ENCODE measurements around the gene IQSEC3.
"Not testable (repeated sequence)": the region's sequence is repeated elsewhere in the genome, so short reads cannot be mapped to it uniquely, and the experiment has no call there.

IQSEC3 gene

GRCh38 chr12:66428-66781, at the start of gene IQSEC3:
TSS of gene IQSEC3 (plus strand) at chr12:66767. CDS start at chr12:66883, 116 bp downstream.
- not testable (repeated sequence) for H3K36me3 ChIP-seq (ENCODE audit: low read depth); DNase-seq (ENCODE audit: low spot score); ATAC-seq (ENCODE audit: low read depth); H3K4me3 ChIP-seq (ENCODE audit: severe bottlenecking); H3K4me1 ChIP-seq (ENCODE audit: insufficient read depth, poor library complexity, severe bottlenecking); H3K27me3 ChIP-seq (ENCODE audit: insufficient read depth, poor library complexity, severe bottlenecking); H3K9me3 ChIP-seq (ENCODE audit: severe bottlenecking); H3K27ac ChIP-seq (ENCODE audit: poor library complexity, severe bottlenecking)

DNA sequence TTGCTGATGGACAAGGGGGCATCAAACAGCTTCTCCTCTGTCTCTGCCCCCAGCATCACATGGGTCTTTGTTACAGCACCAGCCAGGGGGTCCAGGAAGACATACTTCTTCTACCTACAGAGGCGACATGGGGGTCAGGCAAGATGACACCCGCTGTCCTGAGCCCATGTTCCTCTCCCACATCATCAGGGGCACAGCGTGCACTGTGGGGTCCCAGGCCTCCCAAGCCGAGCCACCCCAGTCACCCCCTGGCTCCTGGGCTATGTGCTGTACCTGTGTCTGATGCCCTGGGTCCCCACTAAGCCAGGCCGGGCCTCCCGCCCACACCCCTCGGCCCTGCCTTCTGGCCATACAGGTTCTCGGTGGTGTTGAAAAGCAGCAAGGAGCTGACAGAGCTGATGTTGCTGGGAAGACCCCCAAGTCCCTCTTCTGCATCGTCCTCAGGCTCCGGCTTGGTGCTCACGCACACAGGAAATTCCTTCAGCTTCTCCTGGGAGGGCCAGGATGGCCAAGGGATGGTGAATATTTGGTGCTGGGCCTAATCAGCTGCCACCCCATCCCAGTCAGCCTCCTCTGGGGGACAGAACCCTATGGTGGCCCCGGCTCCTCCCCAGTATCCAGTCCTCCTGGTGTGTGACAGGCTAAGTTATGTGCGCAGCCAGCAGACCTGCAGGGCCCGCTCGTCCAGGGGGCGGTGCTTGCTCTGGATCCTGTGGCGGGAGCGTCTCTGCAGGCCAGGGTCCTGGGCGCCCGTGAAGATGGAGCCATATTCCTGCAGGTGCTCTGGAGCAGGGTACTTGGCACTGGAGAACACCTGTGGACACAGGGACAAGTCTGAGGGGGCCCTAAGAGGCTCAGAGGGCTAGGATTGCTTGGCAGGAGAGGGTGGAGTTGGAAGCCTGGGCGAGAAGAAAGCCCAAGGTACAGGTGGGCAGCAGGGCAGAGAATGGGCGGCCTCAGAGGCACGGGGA, 48.9 kb upstream of the IQSEC3 start:
- not testable (repeated sequence) for H3K27ac ChIP-seq (ENCODE audit: poor library complexity, severe bottlenecking); H3K9me3 ChIP-seq (ENCODE audit: severe bottlenecking); H3K4me1 ChIP-seq (ENCODE audit: insufficient read depth, poor library complexity, severe bottlenecking); H3K27me3 ChIP-seq (ENCODE audit: insufficient read depth, poor library complexity, severe bottlenecking); ATAC-seq (ENCODE audit: low read depth); H3K4me3 ChIP-seq (ENCODE audit: severe bottlenecking)
- H3K36me3 ChIP-seq (ENCODE audit: low read depth), result peaks cover 24% of the 10 kb centered on the region
- DNase-seq (ENCODE audit: low spot score), result peak; percentile 42

GRCh38 chr12:18821-19567, 47.6 kb upstream of the IQSEC3 start:
- H3K36me3 ChIP-seq (ENCODE audit: low read depth), result peaks cover 27% of the 10 kb centered on the region
- DNase-seq (ENCODE audit: low spot score), result peak; percentile 49
- not testable (repeated sequence) for H3K27ac ChIP-seq (ENCODE audit: poor library complexity, severe bottlenecking); H3K27me3 ChIP-seq (ENCODE audit: insufficient read depth, poor library complexity, severe bottlenecking); H3K4me3 ChIP-seq (ENCODE audit: severe bottlenecking); H3K4me1 ChIP-seq (ENCODE audit: insufficient read depth, poor library complexity, severe bottlenecking); H3K9me3 ChIP-seq (ENCODE audit: severe bottlenecking); ATAC-seq (ENCODE audit: low read depth)

GRCh38 chr12:19906-20305, 46.7 kb upstream of the IQSEC3 start:
- H3K4me3 ChIP-seq (ENCODE audit: severe bottlenecking); H3K4me1 ChIP-seq (ENCODE audit: insufficient read depth, poor library complexity, severe bottlenecking); H3K27me3 ChIP-seq (ENCODE audit: insufficient read depth, poor library complexity, severe bottlenecking); H3K9me3 ChIP-seq (ENCODE audit: severe bottlenecking); ATAC-seq (ENCODE audit: low read depth); H3K27ac ChIP-seq (ENCODE audit: poor library complexity, severe bottlenecking): not testable (repeated sequence)
- peak; percentile 34 for DNase-seq (ENCODE audit: low spot score)
- H3K36me3 ChIP-seq (ENCODE audit: low read depth), result peaks cover 24% of the 10 kb centered on the region

- Histone ChIP-seq H3K36me3 (ENCODE audit: low read depth) (peaks cover 24% of the 10 kb centered on the region), H3K27me3 (ENCODE audit: insufficient read depth, poor library complexity, severe bottlenecking) (no peaks in the 10 kb centered on the region), H3K4me1 (ENCODE audit: insufficient read depth, poor library complexity, severe bottlenecking) (no peaks in the 10 kb centered on the region), H3K4me3 (ENCODE audit: severe bottlenecking) (no peak overlapping the region), H3K9me3 (ENCODE audit: severe bottlenecking) (no peaks in the 10 kb centered on the region), H3K27ac (ENCODE audit: poor library complexity, severe bottlenecking) (no peak overlapping the region)
- ATAC-seq (ENCODE audit: low read depth) (peak; percentile 31; the same call in 1 of the 3 replicates), DNase-seq (ENCODE audit: low spot score) (peak; percentile 39)
- TF ChIP-seq CTCF (IDR thresholded peaks at IDR 0.05; ENCODE audit: poor library complexity, severe bottlenecking), result no peak
Measured at GRCh38 chr12:20757-21156, 45.8 kb upstream of the IQSEC3 start.

GRCh38 chr12:21301-22189, 45.0 kb upstream of the IQSEC3 start:
- no peaks in the 10 kb centered on the region for H3K9me3 ChIP-seq (ENCODE audit: severe bottlenecking)
- H3K4me3 ChIP-seq (ENCODE audit: severe bottlenecking), result no peak overlapping the region
- DNase-seq (ENCODE audit: low spot score), result peak; percentile 74
- H3K36me3 ChIP-seq (ENCODE audit: low read depth), result peaks cover 24% of the 10 kb centered on the region
- ATAC-seq (ENCODE audit: low read depth), result peak; percentile 38
- H3K27me3 ChIP-seq (ENCODE audit: insufficient read depth, poor library complexity, severe bottlenecking), result no peaks in the 10 kb centered on the region
- no peaks in the 10 kb centered on the region for H3K4me1 ChIP-seq (ENCODE audit: insufficient read depth, poor library complexity, severe bottlenecking)
- no peak overlapping the region for H3K27ac ChIP-seq (ENCODE audit: poor library complexity, severe bottlenecking)
- no peak for TF ChIP-seq CTCF (IDR thresholded peaks at IDR 0.05; ENCODE audit: poor library complexity, severe bottlenecking)

All from RWPE2 (cell line).